PFSK-1 (cell line): Measurements from ENCODE around the gene RXRB.

Experiments used
- FOXP2 ChIP-seq: optimal IDR thresholded peaks from 2 replicates; pipeline ENCODE3; 2011; ENCODE audit warnings: borderline replicate concordance, control low read depth, inconsistent platforms; ENCODE audit not compliant: insufficient read depth; ENCODE audit errors: extremely low read length, extremely low read depth
- POLR2AphosphoS5 ChIP-seq: IDR thresholded peaks from 2 replicates; pipeline ENCODE4 v1.6.1; 2012; ENCODE audit warnings: low read depth, mild to moderate bottlenecking, control low read depth, low read length, moderate library complexity
- REST ChIP-seq, 2 experiments: IDR thresholded peaks; 2 replicates each; pipeline versions ENCODE4 v1.6.1 to v1.8.0; 2011 to 2012; ENCODE audit warnings: low read depth in 2 of 2, low read length in 2 of 2, control low read depth in 1 of 2, inconsistent platforms in 1 of 2, mild to moderate bottlenecking in 1 of 2, moderate library complexity in 1 of 2; ENCODE audit not compliant: insufficient read depth in 1 of 2
- SIN3A ChIP-seq: IDR thresholded peaks from 2 replicates; pipeline ENCODE4 v1.6.1; 2012; ENCODE audit warnings: mild to moderate bottlenecking, low read length, moderate library complexity, borderline replicate concordance; ENCODE audit not compliant: insufficient read depth
- TAF1 ChIP-seq: IDR thresholded peaks from 2 replicates; pipeline ENCODE4 v1.6.1; 2012; ENCODE audit warnings: low read length, control low read depth, borderline replicate concordance; ENCODE audit not compliant: insufficient read depth

DNA sequence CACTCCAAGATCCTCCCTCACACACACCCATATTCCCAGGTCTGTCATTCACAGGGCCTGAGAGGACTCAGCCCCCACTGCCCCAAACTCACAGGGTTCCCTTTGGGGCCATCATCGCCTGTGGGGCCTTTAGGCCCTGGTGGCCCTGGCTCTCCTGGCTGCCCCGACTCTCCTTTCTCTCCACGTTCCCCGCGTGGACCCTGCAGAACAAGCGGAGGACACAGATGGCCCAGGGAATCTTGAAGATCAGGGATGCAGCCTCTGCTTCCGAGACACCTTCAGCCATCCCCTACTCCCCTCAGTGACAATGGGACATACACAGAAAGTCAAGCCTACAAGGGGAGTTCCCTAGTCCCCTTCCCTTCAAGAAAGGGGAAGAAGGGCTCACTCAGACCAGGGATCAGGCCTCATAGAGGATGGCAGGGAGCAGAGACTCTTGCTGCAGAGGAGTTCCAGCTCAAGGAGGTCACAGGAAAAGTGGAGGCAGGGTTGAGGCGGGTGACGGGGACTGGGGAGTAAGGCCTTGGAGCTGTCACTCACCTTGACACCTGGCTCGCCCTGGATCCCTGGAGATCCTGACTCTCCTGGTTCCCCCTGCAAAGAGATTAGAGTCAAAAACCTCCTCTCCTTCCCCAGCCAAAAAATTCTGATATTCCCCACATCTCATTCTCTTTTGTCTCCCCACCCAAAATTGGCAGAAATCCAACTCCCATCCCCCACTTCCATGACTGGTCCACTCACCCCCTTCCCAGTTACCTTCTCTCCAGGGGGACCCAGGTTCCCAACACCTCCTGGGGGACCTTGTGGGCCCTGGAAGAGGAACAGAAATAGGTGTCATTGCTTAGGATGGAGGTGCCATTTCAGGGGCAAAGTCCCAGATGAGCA is 30.9 kb downstream of the RXRB start:
- TF ChIP-seq REST (IDR thresholded peaks at IDR 0.05; ENCODE audit: insufficient read depth in 1 of 2, low read depth in 2 of 2, low read length in 2 of 2) (no peak), SIN3A (no peak), POLR2AphosphoS5 (no peak), FOXP2 (no peak), TAF1 (no peak)
